Esophagus muscularis mucosa (tissue), 4 donors: ENCODE data around the gene GALNT2. TPM values are rescaled to one million over a fixed set of nuclear protein-coding genes. Genes with fewer than 3 reads are reported as not detected.
A peak's percentile ranks its signal among the peaks of the same experiment; 100 is the strongest.

Experiments used
- DNase-seq: peaks from one replicate; pipeline ENCODE4 v3.0.0-alpha.2; 2017; ENCODE audit errors: extremely low spot score
- H3K27ac ChIP-seq, 4 donors: fragments of 200-600 bp; sonication (generic); replicated peaks in 1 of 4; 1 replicate in 3 of 4; 2 replicates in 1 of 4; pipeline ENCODE4 v1.5.1; 2016 to 2019; ENCODE audit warnings: mild to moderate bottlenecking in 1 of 4
- H3K27me3 ChIP-seq, 4 donors: fragments of 200-600 bp; sonication (generic); one replicate each; pipeline versions ENCODE4 v1.5.1 to v1.6.0; 2016 to 2019
- H3K36me3 ChIP-seq, 4 donors: fragments of 200-600 bp; sonication (generic); one replicate each; pipeline ENCODE4 v1.5.1; 2016 to 2019
- H3K4me1 ChIP-seq, 4 donors: fragments of 200-600 bp; sonication (generic); one replicate each; pipeline ENCODE4 v1.5.1; 2016 to 2019
- H3K4me3 ChIP-seq, 4 donors: fragments of 200-600 bp; sonication (generic); 1 replicate in 2 of 4; 2 replicates in 2 of 4; pipeline ENCODE4 v1.5.1; 2016 to 2019; ENCODE audit warnings: mild to moderate bottlenecking in 4 of 4, moderate library complexity in 1 of 4
- H3K9me3 ChIP-seq, 4 donors: fragments of 200-600 bp; sonication (generic); 1 replicate in 3 of 4; 2 replicates in 1 of 4; pipeline ENCODE4 v1.5.1; 2016 to 2019
- CTCF ChIP-seq, 3 experiments: fragments of 200-600 bp in 2 of 3; fragments of 450-650 bp in 1 of 3; sonication (generic) in 2 of 3; IDR thresholded peaks; one replicate each; pipeline ENCODE4 v1.5.1; 2017 to 2019; ENCODE audit warnings: antibody characterized with exemption in 3 of 3, mild to moderate bottlenecking in 2 of 3, moderate library complexity in 1 of 3
- EP300 ChIP-seq: sonication (generic); formaldehyde crosslinking; IDR thresholded peaks from one replicate; pipeline ENCODE4 v1.6.1; 2017; ENCODE audit warnings: antibody characterized with exemption
- POLR2A ChIP-seq: fragments of 450-650 bp; IDR thresholded peaks from one replicate; pipeline ENCODE4 v1.6.1; 2017; ENCODE audit warnings: antibody characterized with exemption, moderate library complexity, mild to moderate bottlenecking, low read depth
- POLR2AphosphoS5 ChIP-seq, 2 donors: sonication (generic); formaldehyde crosslinking; IDR thresholded peaks; one replicate each; pipeline ENCODE4 v1.6.1; 2017; ENCODE audit warnings: antibody characterized with exemption in 2 of 2
- WGBS: methylation state at CpG from one replicate; pipeline ENCODE4 v1.1.5; 2018; 5-methylcytosine and 5-hydroxymethylcytosine counted together
- intact Hi-C: fragments of 100-400 bp; cut with DNase I; formaldehyde crosslinking; loops from one replicate; pipeline ENCODE4 v1.15.1; 2023
- total RNA-seq, 4 donors: library from RNA; depleted of rRNA; stranded (reverse); fragments of >200 nt; gene quantifications; one replicate each; pipeline versions ENCODE4 v1.1.0 to v1.2.1, GENCODE V29; 2016

Gene GALNT2
- total RNA-seq, 4 donors from 2014 or later: 89.6 to 145 (median 129) TPM

GRCh38 chr1:230170622-230171021 lies 103.6 kb downstream of the GALNT2 start:
- H3K9me3 ChIP-seq: no peaks in the 10 kb centered on the region
- TF ChIP-seq POLR2A (no peak), EP300 (no peak), CTCF (IDR thresholded peaks at IDR 0.05) (no peak), POLR2AphosphoS5 (IDR thresholded peaks at IDR 0.05) (no peak)
- no peaks in the 10 kb centered on the region for H3K27me3 ChIP-seq
- no peak overlapping the region for H3K4me3 ChIP-seq
- no peak for DNase-seq
- no peaks in the 10 kb centered on the region for H3K36me3 ChIP-seq
- intact Hi-C loops: no loop called here
- peak overlapping the region in 3 of 4 donors; percentile 21 to 58 (median 55) for H3K27ac ChIP-seq
- peaks cover 9 to 73% (median 59%) of the 10 kb centered on the region in 4 donors for H3K4me1 ChIP-seq
- WGBS: 91% methylated on average over 2 of the region's 2 CpGs

DNA sequence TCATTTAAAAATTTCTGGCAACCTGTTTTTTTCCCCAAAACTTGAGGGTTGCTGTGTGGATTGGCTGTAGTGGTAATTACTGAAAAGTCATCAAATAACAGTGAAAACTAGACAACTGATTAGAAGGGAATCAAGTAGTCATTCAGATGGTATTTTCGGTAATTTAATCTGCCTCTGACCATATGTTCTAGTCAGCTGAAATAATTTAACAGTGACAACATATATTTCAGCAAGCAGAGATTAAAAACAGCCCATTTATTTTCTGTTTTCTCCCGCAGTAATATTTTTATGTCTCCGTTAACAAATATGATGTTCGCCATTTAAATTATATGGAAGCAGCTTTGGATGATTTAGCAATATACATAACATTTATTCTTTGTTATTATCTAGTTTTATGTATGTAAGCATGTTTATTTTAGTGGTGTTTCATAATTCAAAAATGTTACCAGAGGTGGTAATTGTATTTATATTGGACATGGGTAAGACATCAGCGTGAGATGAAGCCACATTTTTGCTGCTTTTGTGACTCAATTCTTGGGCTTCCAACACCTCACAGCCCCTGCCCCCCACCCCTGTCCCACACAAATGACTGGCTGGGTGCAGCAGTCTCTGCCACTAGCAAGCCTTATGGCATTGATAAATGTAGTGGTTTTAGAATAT lies 104.4 kb downstream of the GALNT2 start:
- intact Hi-C loops: no loop called here
- Histone ChIP-seq H3K4me3 (no peak overlapping the region), H3K27me3 (no peaks in the 10 kb centered on the region), H3K9me3 (no peaks in the 10 kb centered on the region), H3K27ac (peak overlapping the region in 1 of 4 donors; percentile 10), H3K36me3 (no peaks in the 10 kb centered on the region), H3K4me1 (peaks cover 9 to 72% (median 59%) of the 10 kb centered on the region in 4 donors)
- no peak for DNase-seq
- WGBS: 85% methylated on average over 5 of the region's 5 CpGs
- TF ChIP-seq CTCF (IDR thresholded peaks at IDR 0.05) (no peak), EP300 (no peak), POLR2A (no peak), POLR2AphosphoS5 (IDR thresholded peaks at IDR 0.05) (no peak)

DNA sequence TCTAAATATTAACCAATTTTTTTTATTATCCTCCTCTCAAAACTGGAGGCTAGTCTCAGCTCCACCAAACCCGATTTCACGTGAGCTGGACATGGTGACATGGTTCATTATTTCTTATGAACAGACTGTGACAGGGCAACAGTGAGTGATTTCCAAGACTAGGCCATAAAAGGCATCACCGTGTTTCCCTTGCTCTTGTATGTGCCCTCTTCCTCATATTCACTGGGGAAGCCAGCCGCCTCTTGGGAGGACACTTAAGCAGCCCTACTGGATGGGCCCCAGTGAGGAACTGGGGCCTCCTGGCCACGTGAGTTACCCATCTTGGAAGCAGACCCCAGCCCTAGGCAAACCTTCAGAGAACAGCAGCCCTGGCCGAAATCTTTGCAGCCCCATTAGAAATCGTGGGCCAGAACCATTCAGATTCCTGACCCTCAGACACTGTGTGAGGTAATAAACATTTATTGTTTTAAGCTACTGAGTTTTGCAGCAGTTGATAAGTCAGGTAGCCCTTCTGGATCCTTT lies 105.0 kb downstream of the GALNT2 start:
- H3K27me3 ChIP-seq: no peaks in the 10 kb centered on the region
- DNase-seq: no peak
- H3K36me3 ChIP-seq: no peaks in the 10 kb centered on the region
- peak overlapping the region in 1 of 4 donors; percentile 10 for H3K27ac ChIP-seq
- no peak overlapping the region for H3K4me3 ChIP-seq
- H3K9me3 ChIP-seq: no peaks in the 10 kb centered on the region
- WGBS: 87% methylated on average over 7 of the region's 7 CpGs
- TF ChIP-seq EP300 (no peak), CTCF (IDR thresholded peaks at IDR 0.05) (no peak), POLR2A (no peak), POLR2AphosphoS5 (IDR thresholded peaks at IDR 0.05) (no peak)
- intact Hi-C loops: no loop called here
- peaks cover 9 to 73% (median 62%) of the 10 kb centered on the region in 4 donors for H3K4me1 ChIP-seq

- no peak overlapping the region for H3K4me3 ChIP-seq
- DNase-seq: no peak
- H3K9me3 ChIP-seq: no peaks in the 10 kb centered on the region
- H3K27ac ChIP-seq: no peak overlapping the region
- intact Hi-C loops: no loop called here
- H3K27me3 ChIP-seq: no peaks in the 10 kb centered on the region
- H3K36me3 ChIP-seq: peaks cover 0 to 3% (median 0%) of the 10 kb centered on the region in 4 donors
- 96% methylated on average over 11 of the region's 11 CpGs for WGBS
- peaks cover 15 to 75% (median 65%) of the 10 kb centered on the region in 4 donors for H3K4me1 ChIP-seq
- TF ChIP-seq EP300 (no peak), CTCF (IDR thresholded peaks at IDR 0.05) (no peak), POLR2A (no peak), POLR2AphosphoS5 (IDR thresholded peaks at IDR 0.05) (no peak)
Measured at GRCh38 chr1:230173187-230173975, 106.3 kb downstream of the GALNT2 start.
